Prostate gland (tissue), 2 donors: Measurements from ENCODE around the gene OR5K1. TPM values are rescaled to one million over a fixed set of nuclear protein-coding genes. Genes with fewer than 3 reads are reported as not detected.

Source experiments
- DNase-seq: peaks from one replicate; pipeline ENCODE4 v3.0.0-alpha.2; 2019; ENCODE audit warnings: low spot score
- H3K27ac ChIP-seq, 2 donors: fragments of 200-600 bp; sonication (generic); 2 replicates each; pipeline ENCODE4 v1.5.1; 2017 to 2019
- H3K27me3 ChIP-seq: fragments of 200-600 bp; sonication (generic); replicated peaks from 2 replicates; pipeline ENCODE4 v1.5.1; 2019; ENCODE audit not compliant: insufficient read depth
- H3K36me3 ChIP-seq, 2 donors: fragments of 200-600 bp; sonication (generic); 1 replicate in 1 of 2; 2 replicates in 1 of 2; pipeline versions ENCODE4 v1.5.1 to v1.8.1; 2017 to 2019
- H3K4me1 ChIP-seq: fragments of 200-600 bp; sonication (generic); replicated peaks from 2 replicates; pipeline ENCODE4 v1.5.1; 2019
- H3K4me3 ChIP-seq, 2 donors: fragments of 200-600 bp; sonication (generic); 2 replicates each; pipeline ENCODE4 v1.5.1; 2017 to 2019
- H3K9me3 ChIP-seq: fragments of 200-600 bp; sonication (generic); 2 replicates; pipeline ENCODE4 v1.5.1; 2017
- CTCF ChIP-seq, 4 experiments: fragments of 200-600 bp in 2 of 4; fragments of 450-650 bp in 2 of 4; sonication (generic) in 2 of 4; IDR thresholded peaks; 1 replicate in 3 of 4; 2 replicates in 1 of 4; pipeline ENCODE4 v1.5.1; 2016 to 2019; ENCODE audit warnings: antibody characterized with exemption in 4 of 4, mild to moderate bottlenecking in 2 of 4, moderate library complexity in 2 of 4
- POLR2A ChIP-seq: fragments of 450-650 bp; IDR thresholded peaks from one replicate; pipeline ENCODE4 v1.6.1; 2016; ENCODE audit warnings: antibody characterized with exemption, mild to moderate bottlenecking
- POLR2AphosphoS5 ChIP-seq: sonication (generic); formaldehyde crosslinking; IDR thresholded peaks from one replicate; pipeline ENCODE4 v1.6.1; 2017; ENCODE audit warnings: antibody characterized with exemption
- WGBS: methylation state at CpG from one replicate; pipeline ENCODE4 v1.1.5; 2018; 5-methylcytosine and 5-hydroxymethylcytosine counted together
- intact Hi-C: fragments of 100-400 bp; cut with DNase I; formaldehyde crosslinking; loops from one replicate; pipeline ENCODE4 v1.14.2; 2022
- total RNA-seq, 2 donors: library from RNA; depleted of rRNA; stranded (reverse); fragments of >200 nt; gene quantifications; one replicate each; pipeline ENCODE4 v1.1.0, GENCODE V29; 2016

The OR5K1 gene
- total RNA-seq, 2 donors from 2014 or later: not detected

GRCh38 chr3:98500019-98500418, 37.0 kb downstream of the OR5K1 start:
- Histone ChIP-seq H3K36me3 (no peaks in the 10 kb centered on the region), H3K9me3 (no peaks in the 10 kb centered on the region), H3K4me3 (no peak overlapping the region), H3K27ac (no peak overlapping the region), H3K27me3 (no peaks in the 10 kb centered on the region), H3K4me1 (no peaks in the 10 kb centered on the region)
- TF ChIP-seq POLR2AphosphoS5 (no peak), CTCF (IDR thresholded peaks at IDR 0.05) (no peak)
- intact Hi-C loops: no loop called here
- WGBS: 90% methylated on average over 4 of the region's 4 CpGs
- no peak for DNase-seq

- TF ChIP-seq CTCF (IDR thresholded peaks at IDR 0.05) (no peak), POLR2A (no peak), POLR2AphosphoS5 (no peak)
- no peak for DNase-seq
- Histone ChIP-seq H3K4me3 (no peak overlapping the region), H3K27ac (no peak overlapping the region), H3K27me3 (no peaks in the 10 kb centered on the region), H3K36me3 (no peaks in the 10 kb centered on the region), H3K9me3 (no peaks in the 10 kb centered on the region), H3K4me1 (no peaks in the 10 kb centered on the region)
- intact Hi-C loops: no loop called here
- WGBS: 76% methylated on average over 4 of the region's 4 CpGs
Observed at GRCh38 chr3:98501270-98501669, 38.3 kb downstream of the OR5K1 start.

- Histone ChIP-seq H3K27ac (no peak overlapping the region), H3K27me3 (no peaks in the 10 kb centered on the region), H3K9me3 (no peaks in the 10 kb centered on the region), H3K4me3 (no peak overlapping the region), H3K36me3 (no peaks in the 10 kb centered on the region), H3K4me1 (no peaks in the 10 kb centered on the region)
- DNase-seq: no peak
- intact Hi-C loops: no loop called here
- TF ChIP-seq CTCF (IDR thresholded peaks at IDR 0.05) (no peak), POLR2AphosphoS5 (no peak), POLR2A (no peak)
- 53% methylated on average over 5 of the region's 5 CpGs for WGBS
Observed at GRCh38 chr3:98501863-98502576, 39.0 kb downstream of the OR5K1 start.

GRCh38 chr3:98504539-98504938, 41.5 kb downstream of the OR5K1 start:
- intact Hi-C loops: no loop called here
- WGBS: 69% methylated on average over 4 of the region's 4 CpGs
- Histone ChIP-seq H3K9me3 (no peaks in the 10 kb centered on the region), H3K36me3 (no peaks in the 10 kb centered on the region), H3K27me3 (no peaks in the 10 kb centered on the region), H3K4me1 (no peaks in the 10 kb centered on the region), H3K27ac (no peak overlapping the region), H3K4me3 (no peak overlapping the region)
- TF ChIP-seq POLR2AphosphoS5 (no peak), POLR2A (no peak), CTCF (IDR thresholded peaks at IDR 0.05) (no peak)
- no peak for DNase-seq

- TF ChIP-seq POLR2AphosphoS5 (no peak), POLR2A (no peak), CTCF (IDR thresholded peaks at IDR 0.05) (no peak)
- intact Hi-C loops: no loop called here
- no peak for DNase-seq
- 94% methylated on average over 2 of the region's 2 CpGs for WGBS
- Histone ChIP-seq H3K9me3 (no peaks in the 10 kb centered on the region), H3K4me3 (no peak overlapping the region), H3K4me1 (no peaks in the 10 kb centered on the region), H3K27me3 (no peaks in the 10 kb centered on the region), H3K27ac (no peak overlapping the region), H3K36me3 (no peaks in the 10 kb centered on the region)
Observed at GRCh38 chr3:98508582-98508981, 45.6 kb downstream of the OR5K1 start.
